MM.1S (cell line): ENCODE data around the gene PER2.

ENCODE experiments used
- CTCF ChIP-seq: fragments of 300-600 bp; sonication (generic); IDR thresholded peaks from 2 replicates; pipeline ENCODE4 v1.5.1; 2016; ENCODE audit warnings: antibody characterized with exemption, low read length, mixed read lengths
- EZH2 ChIP-seq: fragments of 300-600 bp; sonication (generic); optimal IDR thresholded peaks from 2 replicates; pipeline ENCODE3; 2017; ENCODE audit warnings: low read depth, mild to moderate bottlenecking, antibody characterized with exemption, low read length, mixed read lengths

- TF ChIP-seq EZH2, result no peak
- no peak for TF ChIP-seq CTCF
Observed at GRCh38 chr2:238290091-238290509, 1.7 kb upstream of the PER2 start.
